Sigmoid colon (tissue), 7 donors: Measurements from ENCODE around the gene RAPSN. TPM values are rescaled to one million over a fixed set of nuclear protein-coding genes. Genes with fewer than 3 reads are reported as not detected.

Experiments
- DNase-seq: peaks from one replicate; pipeline ENCODE4 v3.0.0-alpha.2; 2019
- H3K27ac ChIP-seq, 4 donors: fragments of 200-600 bp; sonication (generic); one replicate each; pipeline ENCODE4 v1.5.1; 2016 to 2019; ENCODE audit warnings: mild to moderate bottlenecking in 1 of 4
- H3K27me3 ChIP-seq, 3 donors: fragments of 200-600 bp; sonication (generic); one replicate each; pipeline ENCODE4 v1.5.1; 2019; ENCODE audit warnings: mild to moderate bottlenecking in 1 of 3
- H3K36me3 ChIP-seq, 4 donors: fragments of 200-600 bp; sonication (generic); one replicate each; pipeline ENCODE4 v1.5.1; 2016 to 2019
- H3K4me1 ChIP-seq, 4 donors: fragments of 200-600 bp; sonication (generic); one replicate each; pipeline ENCODE4 v1.5.1; 2017 to 2019
- H3K4me3 ChIP-seq, 4 donors: fragments of 200-600 bp; sonication (generic); one replicate each; pipeline ENCODE4 v1.5.1; 2017 to 2019; ENCODE audit warnings: mild to moderate bottlenecking in 2 of 4, moderate library complexity in 1 of 4
- H3K9me3 ChIP-seq, 4 donors: fragments of 200-600 bp in 3 of 4; sonication (generic) in 3 of 4; one replicate each; pipeline versions ENCODE4 v1.5.1 to v1.6.1; 2013 to 2019
- EP300 ChIP-seq, 4 donors: sonication (generic); formaldehyde crosslinking; IDR thresholded peaks; one replicate each; pipeline ENCODE4 v1.6.1; 2017; ENCODE audit warnings: antibody characterized with exemption in 4 of 4
- POLR2A ChIP-seq, 2 donors: fragments of 450-650 bp; IDR thresholded peaks; one replicate each; pipeline ENCODE4 v1.6.1; 2016; ENCODE audit warnings: antibody characterized with exemption in 2 of 2, mild to moderate bottlenecking in 2 of 2, moderate library complexity in 2 of 2
- POLR2AphosphoS5 ChIP-seq, 4 donors: sonication (generic); formaldehyde crosslinking; IDR thresholded peaks; one replicate each; pipeline ENCODE4 v1.6.1; 2017; ENCODE audit warnings: antibody characterized with exemption in 4 of 4
- WGBS, 2 donors: extraction: QIAGEN DNeasy Blood & Tissue Kit; methylation state at CpG; one replicate each; pipeline ENCODE4 v1.1.7; 2013; 5-methylcytosine and 5-hydroxymethylcytosine counted together
- intact Hi-C: fragments of 100-400 bp; cut with DNase I; formaldehyde crosslinking; loops from one replicate; pipeline ENCODE4 v1.15.1; 2023
- polyA plus RNA-seq, 3 donors: library from polyadenylated mRNA; stranded (reverse); fragments of 200-250 nt; gene quantifications; one replicate each; pipeline ENCODE4 v1.2.3, GENCODE V29; 2013
- total RNA-seq, 4 donors: library from RNA; depleted of rRNA; stranded (reverse); fragments of >200 nt; gene quantifications; one replicate each; pipeline ENCODE4 v1.1.0, GENCODE V29; 2016
- TF ChIP-seq, protein P1 (sequence below), 4 experiments: fragments of 450-650 bp in 3 of 4; fragments of 200-600 bp in 1 of 4; IDR thresholded peaks; one replicate each; pipeline ENCODE4 v1.5.1; 2016 to 2019; ENCODE audit warnings: antibody characterized with exemption in 4 of 4, mild to moderate bottlenecking in 3 of 4, moderate library complexity in 2 of 4
- donor health status: healthy with polysubstance abuse.
- donor health status: Bipolar disorder and iron deficiency.
- donor health status: healthy.

Gene RAPSN
- total and polyA plus RNA-seq, 7 donors = 0.27 to 0.61 (median 0.46) TPM; not detected in 3

DNA sequence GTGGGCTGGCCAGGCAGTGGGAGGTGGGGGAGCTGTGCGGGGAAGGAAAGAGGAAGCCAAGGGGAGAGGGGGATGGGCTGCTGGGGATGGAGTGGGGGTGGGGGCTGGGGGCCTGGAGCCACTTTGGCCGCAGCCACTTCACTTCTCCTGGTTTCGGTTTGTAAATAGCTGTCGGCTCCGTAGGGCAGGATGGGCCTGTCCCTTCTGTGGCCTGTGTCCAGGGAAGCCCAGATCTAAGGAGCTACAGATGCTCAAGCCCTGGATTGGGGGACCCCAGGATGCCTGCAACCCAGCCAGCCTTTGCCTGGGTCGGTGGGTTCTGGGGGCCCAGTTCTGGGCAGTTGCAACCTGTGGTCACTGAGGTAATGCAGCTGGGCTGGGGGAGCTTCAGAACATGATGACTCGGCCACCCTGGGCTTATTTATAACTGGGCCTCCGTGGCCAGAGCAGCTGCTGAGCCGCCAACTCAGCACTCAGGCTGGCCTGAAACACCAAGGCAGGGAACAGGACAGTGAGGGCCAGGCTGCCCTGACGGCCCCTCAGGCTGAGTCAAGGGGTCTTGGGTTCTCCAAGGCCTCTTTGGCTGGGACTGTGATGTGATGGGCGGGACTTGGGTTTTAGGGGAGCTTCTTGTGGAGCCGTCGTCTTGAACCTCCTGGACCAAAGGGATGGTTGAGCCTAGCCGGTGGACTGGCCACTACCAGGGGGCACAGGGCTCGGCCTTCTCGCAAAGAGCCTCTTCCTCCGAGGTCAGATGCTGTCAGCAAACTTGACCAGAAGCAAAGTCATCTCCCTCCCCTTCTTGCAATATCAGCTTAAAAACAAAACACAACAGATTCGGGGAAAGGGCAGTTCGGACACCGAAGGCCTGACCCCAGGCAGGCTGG is 55.5 kb downstream of the RAPSN start:
- intact Hi-C loops = no loop called here
- H3K9me3 ChIP-seq = no peaks in the 10 kb centered on the region
- no peaks in the 10 kb centered on the region for H3K4me1 ChIP-seq
- no peak overlapping the region for H3K4me3 ChIP-seq
- H3K27ac ChIP-seq = peak overlapping the region; percentile 61 to 80 (median 67)
- DNase-seq = peak; percentile 78
- no peak for TF ChIP-seq POLR2A (IDR thresholded peaks at IDR 0.05)
- TF ChIP-seq POLR2AphosphoS5 (IDR thresholded peaks at IDR 0.05) = peak in 1 of 4 donors; percentile 10
- no peak for TF ChIP-seq EP300 (IDR thresholded peaks at IDR 0.05)
- TF ChIP-seq, protein P1, sequence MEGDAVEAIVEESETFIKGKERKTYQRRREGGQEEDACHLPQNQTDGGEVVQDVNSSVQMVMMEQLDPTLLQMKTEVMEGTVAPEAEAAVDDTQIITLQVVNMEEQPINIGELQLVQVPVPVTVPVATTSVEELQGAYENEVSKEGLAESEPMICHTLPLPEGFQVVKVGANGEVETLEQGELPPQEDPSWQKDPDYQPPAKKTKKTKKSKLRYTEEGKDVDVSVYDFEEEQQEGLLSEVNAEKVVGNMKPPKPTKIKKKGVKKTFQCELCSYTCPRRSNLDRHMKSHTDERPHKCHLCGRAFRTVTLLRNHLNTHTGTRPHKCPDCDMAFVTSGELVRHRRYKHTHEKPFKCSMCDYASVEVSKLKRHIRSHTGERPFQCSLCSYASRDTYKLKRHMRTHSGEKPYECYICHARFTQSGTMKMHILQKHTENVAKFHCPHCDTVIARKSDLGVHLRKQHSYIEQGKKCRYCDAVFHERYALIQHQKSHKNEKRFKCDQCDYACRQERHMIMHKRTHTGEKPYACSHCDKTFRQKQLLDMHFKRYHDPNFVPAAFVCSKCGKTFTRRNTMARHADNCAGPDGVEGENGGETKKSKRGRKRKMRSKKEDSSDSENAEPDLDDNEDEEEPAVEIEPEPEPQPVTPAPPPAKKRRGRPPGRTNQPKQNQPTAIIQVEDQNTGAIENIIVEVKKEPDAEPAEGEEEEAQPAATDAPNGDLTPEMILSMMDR (IDR thresholded peaks at IDR 0.05) = no peak
- no peaks in the 10 kb centered on the region for H3K27me3 ChIP-seq
- H3K36me3 ChIP-seq = no peaks in the 10 kb centered on the region
- 65 to 80% methylated on average over 20 of the region's 20 CpGs for WGBS, 2 donors

DNA sequence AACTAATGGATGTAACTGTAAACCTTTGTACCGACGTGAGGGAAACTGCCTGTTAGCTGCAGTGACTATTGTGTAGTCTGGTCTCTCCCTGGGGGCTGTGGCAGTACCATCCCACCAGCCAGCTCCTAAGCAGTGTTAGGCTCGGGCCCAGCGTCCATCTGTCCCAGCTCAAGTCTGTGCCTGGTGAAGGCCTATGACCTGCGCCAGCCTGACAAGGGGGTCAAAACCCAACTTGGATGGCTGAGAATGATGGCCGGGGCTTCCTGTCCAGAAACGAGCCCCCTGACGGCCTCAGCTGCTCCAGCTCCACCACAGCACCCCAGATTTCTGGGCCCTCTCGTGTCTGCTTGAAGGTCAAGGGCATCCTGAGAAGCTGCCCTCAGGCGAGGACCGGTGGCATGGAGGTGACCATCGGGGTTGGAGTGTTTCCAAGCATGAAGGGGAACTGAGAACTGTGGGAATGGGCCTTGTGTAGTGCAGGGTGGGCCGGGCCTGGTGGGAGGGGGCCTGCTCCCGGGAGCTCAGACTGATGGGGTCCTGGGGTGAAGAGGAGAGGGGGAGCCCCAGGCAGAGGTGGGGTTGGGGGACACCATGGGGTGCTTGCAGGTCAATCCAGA is 56.3 kb downstream of the RAPSN start:
- WGBS, 2 donors = 80 to 86% methylated on average over 14 of the region's 14 CpGs
- Histone ChIP-seq H3K9me3 (no peaks in the 10 kb centered on the region), H3K36me3 (no peaks in the 10 kb centered on the region), H3K27ac (peak overlapping the region in 3 of 4 donors; percentile 59 to 70 (median 64)), H3K27me3 (no peaks in the 10 kb centered on the region), H3K4me1 (no peaks in the 10 kb centered on the region), H3K4me3 (no peak overlapping the region)
- TF ChIP-seq EP300 (IDR thresholded peaks at IDR 0.05) (no peak), POLR2AphosphoS5 (IDR thresholded peaks at IDR 0.05) (no peak), POLR2A (IDR thresholded peaks at IDR 0.05) (no peak)
- TF ChIP-seq, protein P1 (IDR thresholded peaks at IDR 0.05) = no peak
- DNase-seq = peak; percentile 71
- intact Hi-C loops = no loop called here

DNA sequence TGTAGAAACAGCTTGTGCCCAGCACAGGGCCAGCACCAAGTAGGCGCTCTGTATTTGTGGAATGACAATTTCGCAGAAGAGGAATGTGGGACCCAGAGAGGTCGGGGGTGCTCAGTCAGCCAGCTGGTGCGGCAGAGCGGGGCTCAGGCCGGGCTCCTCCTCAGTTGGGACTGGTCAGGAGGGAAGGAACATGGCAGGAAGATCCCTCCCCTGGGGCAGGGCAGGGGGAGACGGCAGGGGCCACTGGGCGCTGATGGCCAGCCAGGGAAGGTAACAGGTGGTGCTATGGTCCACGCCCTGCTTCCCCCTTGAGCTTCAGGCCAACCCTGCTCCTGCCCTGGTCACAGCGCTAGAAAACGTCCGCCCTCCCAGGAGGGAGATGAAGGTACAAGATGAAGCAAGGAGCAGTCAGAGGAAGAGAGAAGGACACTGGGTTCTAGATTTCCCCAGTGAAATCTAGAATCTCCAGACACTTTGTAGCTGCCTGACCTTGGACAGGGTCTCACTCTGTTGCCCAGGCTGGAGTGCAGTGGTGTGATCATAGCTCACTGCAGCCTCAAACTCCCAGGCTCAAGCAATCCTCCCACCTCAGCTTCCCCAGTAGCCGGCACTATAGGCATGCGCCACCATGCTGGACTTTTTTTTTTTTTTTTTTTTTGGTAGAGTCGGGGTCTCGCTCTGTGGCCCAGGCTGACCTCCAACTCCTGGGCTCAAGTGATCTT is 57.1 kb downstream of the RAPSN start:
- Histone ChIP-seq H3K27me3 (no peaks in the 10 kb centered on the region), H3K27ac (peak overlapping the region in 3 of 4 donors; percentile 59 to 70 (median 64)), H3K4me1 (no peaks in the 10 kb centered on the region), H3K36me3 (no peaks in the 10 kb centered on the region), H3K9me3 (no peaks in the 10 kb centered on the region), H3K4me3 (no peak overlapping the region)
- WGBS, 2 donors = 90% methylated on average over 16 of the region's 16 CpGs
- intact Hi-C loops = no loop called here
- no peak for TF ChIP-seq EP300 (IDR thresholded peaks at IDR 0.05)
- TF ChIP-seq POLR2AphosphoS5 (IDR thresholded peaks at IDR 0.05) = no peak
- TF ChIP-seq POLR2A (IDR thresholded peaks at IDR 0.05) = no peak
- TF ChIP-seq, protein P1 (IDR thresholded peaks at IDR 0.05) = no peak
- peak; percentile 49 for DNase-seq

- peak overlapping the region in 3 of 4 donors; percentile 59 to 70 (median 64) for H3K27ac ChIP-seq
- DNase-seq = peak; percentile 77
- intact Hi-C loops = no loop called here
Observed at GRCh38 chr11:47391077-47391583, 57.8 kb downstream of the RAPSN start.

More at GRCh38 chr11:47391077-47391583, 57.8 kb downstream of the RAPSN start:
- Histone ChIP-seq H3K27me3 (no peaks in the 10 kb centered on the region), H3K4me1 (no peaks in the 10 kb centered on the region), H3K36me3 (no peaks in the 10 kb centered on the region), H3K4me3 (no peak overlapping the region), H3K9me3 (no peaks in the 10 kb centered on the region)
- TF ChIP-seq, protein P1 (IDR thresholded peaks at IDR 0.05) = no peak
- TF ChIP-seq POLR2AphosphoS5 (IDR thresholded peaks at IDR 0.05) = peak in 1 of 4 donors; percentile 15
- TF ChIP-seq EP300 (IDR thresholded peaks at IDR 0.05) = no peak
- TF ChIP-seq POLR2A (IDR thresholded peaks at IDR 0.05) = no peak
- WGBS, 2 donors = 86% methylated on average over 11 of the region's 11 CpGs
